HG02678 (cell line): ENCODE data around the gene KCNQ1.

Source experiments
- ATAC-seq: cut with Tn5 transposase; IDR thresholded peaks from one replicate; pipeline ENCODE4 v1.9.1; 2021; ENCODE audit warnings: mild to moderate bottlenecking, moderate library complexity; ENCODE audit not compliant: unreplicated experiment

Gene KCNQ1

GRCh38 chr11:2750682-2751522 is 306.1 kb downstream of the KCNQ1 start:
- ATAC-seq = no peak

- no peak for ATAC-seq
Observed at GRCh38 chr11:2751523-2752203, 306.9 kb downstream of the KCNQ1 start.

- ATAC-seq = no peak
Observed at GRCh38 chr11:2752204-2752770, 307.5 kb downstream of the KCNQ1 start.

GRCh38 chr11:2752923-2753322 is 308.1 kb downstream of the KCNQ1 start:
- no peak for ATAC-seq

GRCh38 chr11:2754008-2754407 is 309.2 kb downstream of the KCNQ1 start:
- ATAC-seq = no peak

- ATAC-seq = no peak
Observed at GRCh38 chr11:2755071-2755470, 310.3 kb downstream of the KCNQ1 start.

- no peak for ATAC-seq
Observed at GRCh38 chr11:2758751-2759150, 313.9 kb downstream of the KCNQ1 start.

- no peak for ATAC-seq
Observed at GRCh38 chr11:2759228-2760195, 314.7 kb downstream of the KCNQ1 start.

- ATAC-seq = no peak
Observed at GRCh38 chr11:2760196-2760871, 315.5 kb downstream of the KCNQ1 start.

- ATAC-seq = no peak
Observed at GRCh38 chr11:2761131-2762030, 316.6 kb downstream of the KCNQ1 start.

GRCh38 chr11:2762031-2762380 is 317.2 kb downstream of the KCNQ1 start:
- no peak for ATAC-seq

- no peak for ATAC-seq
Observed at GRCh38 chr11:2762451-2762850, 317.6 kb downstream of the KCNQ1 start.

- ATAC-seq = no peak
Observed at GRCh38 chr11:2763984-2764383, 319.2 kb downstream of the KCNQ1 start.

- no peak for ATAC-seq
Observed at GRCh38 chr11:2765491-2765890, 320.7 kb downstream of the KCNQ1 start.

GRCh38 chr11:2766166-2766565 is 321.4 kb downstream of the KCNQ1 start:
- no peak for ATAC-seq

GRCh38 chr11:2767071-2767470 is 322.3 kb downstream of the KCNQ1 start:
- ATAC-seq = no peak

GRCh38 chr11:2767801-2768200 is 323.0 kb downstream of the KCNQ1 start:
- no peak for ATAC-seq

- no peak for ATAC-seq
Observed at GRCh38 chr11:2768471-2769408, 323.9 kb downstream of the KCNQ1 start.
